Measurements from ENCODE around the gene MRPL28.

The MRPL28 gene

DNA sequence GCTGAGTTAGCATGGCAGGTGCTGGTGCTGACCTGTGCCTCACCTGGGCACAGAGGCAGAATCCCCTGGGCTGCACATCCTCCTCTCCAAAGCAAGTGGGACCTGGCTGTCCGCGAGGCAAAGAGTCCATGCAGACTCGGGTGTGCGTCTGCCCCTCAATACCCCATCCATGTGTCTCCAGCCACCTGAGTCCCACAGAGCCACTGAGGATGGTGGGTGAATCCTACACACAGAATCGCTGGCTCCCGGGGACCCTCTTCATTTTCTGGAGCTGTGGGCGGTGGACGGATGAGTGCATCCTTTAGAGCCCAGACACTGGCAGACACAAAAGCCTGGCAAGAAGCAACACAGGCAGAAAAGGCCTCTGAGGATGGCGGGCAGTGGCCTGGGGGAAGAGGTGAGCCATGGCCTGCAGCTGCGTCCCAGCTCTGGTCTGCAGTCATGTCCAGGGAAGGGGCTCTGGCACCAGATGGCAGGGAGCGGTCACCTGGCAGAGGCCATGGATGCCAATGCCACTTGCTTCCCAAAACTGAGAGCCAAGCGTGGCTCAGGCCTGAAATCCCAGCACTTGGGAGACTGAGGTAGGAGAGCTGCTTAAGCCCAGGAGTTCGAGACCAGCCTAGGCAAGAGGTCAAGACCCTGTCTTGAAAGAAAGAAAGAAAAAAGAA is 47.7 kb downstream of the MRPL28 start:
- DNase-seq (ENCODE audit: low read depth) = no peak
- no peak overlapping the region for H3K4me3 ChIP-seq (ENCODE audit: low read depth, low read length)
- TF ChIP-seq, protein P1, sequence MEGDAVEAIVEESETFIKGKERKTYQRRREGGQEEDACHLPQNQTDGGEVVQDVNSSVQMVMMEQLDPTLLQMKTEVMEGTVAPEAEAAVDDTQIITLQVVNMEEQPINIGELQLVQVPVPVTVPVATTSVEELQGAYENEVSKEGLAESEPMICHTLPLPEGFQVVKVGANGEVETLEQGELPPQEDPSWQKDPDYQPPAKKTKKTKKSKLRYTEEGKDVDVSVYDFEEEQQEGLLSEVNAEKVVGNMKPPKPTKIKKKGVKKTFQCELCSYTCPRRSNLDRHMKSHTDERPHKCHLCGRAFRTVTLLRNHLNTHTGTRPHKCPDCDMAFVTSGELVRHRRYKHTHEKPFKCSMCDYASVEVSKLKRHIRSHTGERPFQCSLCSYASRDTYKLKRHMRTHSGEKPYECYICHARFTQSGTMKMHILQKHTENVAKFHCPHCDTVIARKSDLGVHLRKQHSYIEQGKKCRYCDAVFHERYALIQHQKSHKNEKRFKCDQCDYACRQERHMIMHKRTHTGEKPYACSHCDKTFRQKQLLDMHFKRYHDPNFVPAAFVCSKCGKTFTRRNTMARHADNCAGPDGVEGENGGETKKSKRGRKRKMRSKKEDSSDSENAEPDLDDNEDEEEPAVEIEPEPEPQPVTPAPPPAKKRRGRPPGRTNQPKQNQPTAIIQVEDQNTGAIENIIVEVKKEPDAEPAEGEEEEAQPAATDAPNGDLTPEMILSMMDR (IDR thresholded peaks at IDR 0.05; ENCODE audit: control insufficient read depth, extremely low read depth, insufficient read depth) = no peak

DNA sequence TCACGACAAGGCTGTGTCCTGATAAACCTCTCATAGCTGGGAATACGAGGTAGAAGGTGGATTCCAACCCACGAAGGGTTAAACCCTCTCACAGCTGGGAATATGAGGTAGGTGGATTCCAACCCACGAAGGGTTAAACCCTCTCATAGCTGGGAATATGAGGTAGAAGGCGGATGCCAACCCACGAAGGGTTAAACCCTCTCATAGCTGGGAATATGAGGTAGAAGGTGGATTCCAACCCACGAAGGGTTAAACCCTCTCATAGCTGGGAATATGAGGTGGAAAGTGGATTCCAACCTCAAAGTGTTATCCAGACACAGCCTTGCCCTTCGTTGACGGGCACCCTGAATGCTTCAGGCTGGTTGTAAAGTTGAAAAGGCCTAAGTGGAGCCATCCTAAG is 48.8 kb downstream of the MRPL28 start:
- DNase-seq (ENCODE audit: low read depth) = no peak
- TF ChIP-seq, protein P1 (IDR thresholded peaks at IDR 0.05; ENCODE audit: control insufficient read depth, extremely low read depth, insufficient read depth) = no peak

DNA sequence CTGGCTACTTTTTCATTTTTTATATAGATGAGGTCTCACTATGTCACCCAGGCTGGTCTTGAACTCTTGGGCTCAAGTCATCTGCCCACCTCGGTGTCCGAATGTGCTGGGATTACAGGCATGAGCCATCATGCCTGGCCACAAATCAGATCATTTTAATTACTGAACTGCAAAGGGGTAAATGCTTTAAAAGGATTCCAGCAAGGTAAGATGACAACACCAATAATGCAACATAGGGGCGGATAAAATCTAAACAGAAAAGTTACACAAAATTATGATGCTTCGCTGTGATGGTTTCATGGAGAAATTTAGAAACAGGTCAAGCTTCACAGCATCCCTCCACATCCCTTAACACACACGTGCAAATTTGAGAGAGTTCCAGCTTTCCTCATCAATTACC is 50.1 kb downstream of the MRPL28 start:
- TF ChIP-seq, protein P1 (IDR thresholded peaks at IDR 0.05; ENCODE audit: control insufficient read depth, extremely low read depth, insufficient read depth) = no peak
- DNase-seq (ENCODE audit: low read depth) = no peak
- H3K4me3 ChIP-seq (ENCODE audit: low read depth, low read length) = no peak overlapping the region

More for the DNA sequence above, 48.8 kb downstream of the MRPL28 start:
- no peak overlapping the region for H3K4me3 ChIP-seq (ENCODE audit: low read depth, low read length)

DNA sequence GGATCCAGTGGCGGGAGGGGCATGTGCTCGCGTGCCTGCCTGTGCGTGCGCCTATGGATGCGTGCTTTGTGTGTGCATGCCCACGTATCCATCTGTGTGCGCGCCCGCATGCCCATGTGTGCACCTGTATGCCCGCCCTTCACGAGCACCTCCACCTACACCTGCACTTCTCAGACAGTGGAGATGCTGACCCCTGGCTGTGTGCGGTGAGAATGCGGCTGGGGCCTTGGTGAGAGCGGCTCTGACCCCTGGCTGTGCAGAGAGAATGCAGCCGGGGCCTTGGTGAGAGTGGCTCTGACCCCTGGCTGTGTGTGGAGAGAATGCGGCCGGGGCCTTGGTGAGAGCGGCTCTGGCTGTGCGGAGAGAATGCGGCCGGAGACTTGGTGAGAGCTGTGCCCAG is 51.7 kb downstream of the MRPL28 start:
- TF ChIP-seq, protein P1 (IDR thresholded peaks at IDR 0.05; ENCODE audit: control insufficient read depth, extremely low read depth, insufficient read depth) = peak; percentile 21; the same call in 1 of the 2 replicates
- no peak for DNase-seq (ENCODE audit: low read depth)
- H3K4me3 ChIP-seq (ENCODE audit: low read depth, low read length) = no peak overlapping the region

DNA sequence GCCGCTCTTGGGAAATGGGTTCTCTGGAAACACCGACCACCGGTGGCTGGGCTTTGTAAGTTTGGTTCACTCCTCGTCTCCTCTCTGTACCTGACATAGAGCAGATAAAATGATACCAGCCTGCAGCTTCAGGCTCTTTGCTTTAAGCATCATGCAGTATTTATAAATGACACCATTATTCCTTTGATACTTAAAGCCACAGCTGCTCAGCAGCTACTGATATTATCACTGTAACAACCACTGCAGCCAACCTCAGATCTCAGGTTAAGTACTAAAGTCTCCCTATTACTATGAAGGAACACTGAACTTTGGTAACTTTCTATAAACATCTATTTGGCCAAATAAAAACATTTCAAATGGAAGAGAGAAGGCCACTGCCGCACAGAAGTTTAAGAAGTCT is 52.8 kb downstream of the MRPL28 start:
- no peak for DNase-seq (ENCODE audit: low read depth)
- TF ChIP-seq, protein P1 (IDR thresholded peaks at IDR 0.05; ENCODE audit: control insufficient read depth, extremely low read depth, insufficient read depth) = no peak
- no peak overlapping the region for H3K4me3 ChIP-seq (ENCODE audit: low read depth, low read length)

All from LNCaP clone FGC (cell line).